Colonic mucosa (tissue), 4 donors: ENCODE measurements around the gene IL1RAPL1. TPM values are rescaled to one million over a fixed set of nuclear protein-coding genes. Genes with fewer than 3 reads are reported as not detected.

Experiments used
- DNase-seq: peaks from one replicate; pipeline ENCODE4 v3.0.0-alpha.2; 2020
- H3K27ac ChIP-seq: fragments of 200-600 bp; one replicate; pipeline ENCODE4 v1.8.0; 2021
- H3K27me3 ChIP-seq: fragments of 200-600 bp; one replicate; pipeline ENCODE4 v1.8.0; 2021
- H3K36me3 ChIP-seq: fragments of 200-600 bp; one replicate; pipeline ENCODE4 v1.8.0; 2021
- H3K4me1 ChIP-seq: fragments of 200-600 bp; one replicate; pipeline ENCODE4 v1.8.0; 2021; ENCODE audit warnings: mild to moderate bottlenecking
- H3K4me3 ChIP-seq: fragments of 200-600 bp; one replicate; pipeline ENCODE4 v1.8.0; 2021
- H3K9ac ChIP-seq, 2 donors: one replicate each; pipeline ENCODE4 v1.7.0; 2013; ENCODE audit warnings: control low read depth in 2 of 2, low read depth in 2 of 2, low read length in 2 of 2
- H3K9me3 ChIP-seq: fragments of 200-600 bp; one replicate; pipeline ENCODE4 v1.8.0; 2021
- CTCF ChIP-seq: fragments of 200-600 bp; IDR thresholded peaks from one replicate; pipeline ENCODE4 v1.8.0; 2022; ENCODE audit warnings: antibody characterized with exemption, mild to moderate bottlenecking
- intact Hi-C: fragments of 100-400 bp; cut with DNase I; formaldehyde crosslinking; loops from one replicate; pipeline ENCODE4 v1.14.1; 2022
- total RNA-seq, 2 donors: library from RNA; stranded (reverse); fragmentation: NEBNext Ultra II Directional in 1 of 2; extraction: Animal tissue kit (Norgen Biotek cat#: 25700) in 1 of 2; gene quantifications; one replicate each; pipeline ENCODE4 v1.2.1, GENCODE V29; 2021
- donor health status: healthy.
- donor health status: DM: no; HTN: no; CAD: no.
- donor health status: DM: no; HTN: no; CAD: no.

Gene IL1RAPL1
- total RNA-seq, 2 donors from 2014 or later, result 0.10 to 0.24 TPM

GRCh38 chrX:28946846-28947245, 359.6 kb downstream of the IL1RAPL1 start:
- no peak for TF ChIP-seq CTCF
- no peak for DNase-seq
- intact Hi-C loops, result no loop called here
- H3K9me3 ChIP-seq, result no peaks in the 10 kb centered on the region
- H3K36me3 ChIP-seq, result no peaks in the 10 kb centered on the region
- no peak overlapping the region for H3K9ac ChIP-seq
- H3K4me3 ChIP-seq, result no peak overlapping the region
- no peaks in the 10 kb centered on the region for H3K27me3 ChIP-seq
- H3K4me1 ChIP-seq, result no peaks in the 10 kb centered on the region
- H3K27ac ChIP-seq, result no peak overlapping the region

GRCh38 chrX:28960063-28960462, 372.8 kb downstream of the IL1RAPL1 start:
- Histone ChIP-seq H3K9ac (no peak overlapping the region), H3K9me3 (no peaks in the 10 kb centered on the region), H3K27ac (no peak overlapping the region), H3K27me3 (no peaks in the 10 kb centered on the region), H3K4me3 (no peak overlapping the region), H3K36me3 (no peaks in the 10 kb centered on the region), H3K4me1 (no peaks in the 10 kb centered on the region)
- DNase-seq, result no peak
- intact Hi-C loops, result no loop called here
- no peak for TF ChIP-seq CTCF

- Histone ChIP-seq H3K36me3 (no peaks in the 10 kb centered on the region), H3K9me3 (no peaks in the 10 kb centered on the region), H3K27me3 (no peaks in the 10 kb centered on the region), H3K4me3 (no peak overlapping the region), H3K27ac (no peak overlapping the region), H3K9ac (no peak overlapping the region), H3K4me1 (no peaks in the 10 kb centered on the region)
- no peak for TF ChIP-seq CTCF
- intact Hi-C loops, result no loop called here
- DNase-seq, result no peak
Measured at GRCh38 chrX:28966331-28966730, 379.1 kb downstream of the IL1RAPL1 start.

GRCh38 chrX:28969126-28969525, 381.9 kb downstream of the IL1RAPL1 start:
- Histone ChIP-seq H3K27ac (no peak overlapping the region), H3K4me1 (no peaks in the 10 kb centered on the region), H3K4me3 (no peak overlapping the region), H3K9me3 (no peaks in the 10 kb centered on the region), H3K36me3 (no peaks in the 10 kb centered on the region), H3K9ac (no peak overlapping the region), H3K27me3 (no peaks in the 10 kb centered on the region)
- TF ChIP-seq CTCF, result no peak
- no peak for DNase-seq
- intact Hi-C loops, result no loop called here

GRCh38 chrX:28979877-28980276, 392.6 kb downstream of the IL1RAPL1 start:
- Histone ChIP-seq H3K4me1 (no peaks in the 10 kb centered on the region), H3K27me3 (no peaks in the 10 kb centered on the region), H3K4me3 (no peak overlapping the region), H3K27ac (no peak overlapping the region), H3K9me3 (no peaks in the 10 kb centered on the region), H3K9ac (no peak overlapping the region), H3K36me3 (no peaks in the 10 kb centered on the region)
- DNase-seq, result no peak
- intact Hi-C loops, result no loop called here
- no peak for TF ChIP-seq CTCF

- Histone ChIP-seq H3K4me1 (no peaks in the 10 kb centered on the region), H3K9me3 (no peaks in the 10 kb centered on the region), H3K4me3 (no peak overlapping the region), H3K9ac (no peak overlapping the region), H3K36me3 (no peaks in the 10 kb centered on the region), H3K27ac (no peak overlapping the region), H3K27me3 (no peaks in the 10 kb centered on the region)
- no peak for DNase-seq
- intact Hi-C loops, result no loop called here
- no peak for TF ChIP-seq CTCF
Measured at GRCh38 chrX:28981952-28982351, 394.7 kb downstream of the IL1RAPL1 start.
